ENCODE measurements around the gene NBPF1. TPM values are rescaled to one million over a fixed set of nuclear protein-coding genes. Genes with fewer than 3 reads are reported as not detected.
"Not testable (repeated sequence)": the region's sequence is repeated elsewhere in the genome, so short reads cannot be mapped to it uniquely, and the experiment has no call there.

NBPF1 gene
- total RNA-seq, 1 donor from 2014 or later = 41.8 TPM

GRCh38 chr1:16591845-16592244 lies 21.5 kb downstream of the NBPF1 start:
- not testable (repeated sequence) for H3K27ac Mint-ChIP-seq (ENCODE audit: unreplicated experiment); DNase-seq (ENCODE audit: low spot score); H3K36me3 Mint-ChIP-seq (ENCODE audit: low read depth, unreplicated experiment); H3K27me3 Mint-ChIP-seq (ENCODE audit: unreplicated experiment); H3K4me3 Mint-ChIP-seq (ENCODE audit: unreplicated experiment); H3K4me1 Mint-ChIP-seq (ENCODE audit: unreplicated experiment); H3K9me3 Mint-ChIP-seq (ENCODE audit: unreplicated experiment)
- peak; percentile 21 for TF ChIP-seq CTCF (IDR thresholded peaks at IDR 0.05; ENCODE audit: unreplicated experiment)

- not testable (repeated sequence) for H3K4me1 Mint-ChIP-seq (ENCODE audit: unreplicated experiment); DNase-seq (ENCODE audit: low spot score); H3K36me3 Mint-ChIP-seq (ENCODE audit: low read depth, unreplicated experiment); H3K27me3 Mint-ChIP-seq (ENCODE audit: unreplicated experiment); H3K4me3 Mint-ChIP-seq (ENCODE audit: unreplicated experiment); H3K27ac Mint-ChIP-seq (ENCODE audit: unreplicated experiment); H3K9me3 Mint-ChIP-seq (ENCODE audit: unreplicated experiment)
These were observed 25.3 kb downstream of the NBPF1 start for GRCh38 chr1:16588081-16588480.

- H3K27me3 Mint-ChIP-seq (ENCODE audit: unreplicated experiment); H3K4me1 Mint-ChIP-seq (ENCODE audit: unreplicated experiment); DNase-seq (ENCODE audit: low spot score); H3K4me3 Mint-ChIP-seq (ENCODE audit: unreplicated experiment); H3K27ac Mint-ChIP-seq (ENCODE audit: unreplicated experiment); H3K36me3 Mint-ChIP-seq (ENCODE audit: low read depth, unreplicated experiment); H3K9me3 Mint-ChIP-seq (ENCODE audit: unreplicated experiment): not testable (repeated sequence)
These were observed 25.7 kb downstream of the NBPF1 start for GRCh38 chr1:16587639-16588038.

GRCh38 chr1:16565324-16565723 lies 48.0 kb downstream of the NBPF1 start:
- H3K9me3 Mint-ChIP-seq (ENCODE audit: unreplicated experiment); H3K36me3 Mint-ChIP-seq (ENCODE audit: low read depth, unreplicated experiment); DNase-seq (ENCODE audit: low spot score); H3K4me1 Mint-ChIP-seq (ENCODE audit: unreplicated experiment); H3K4me3 Mint-ChIP-seq (ENCODE audit: unreplicated experiment); H3K27ac Mint-ChIP-seq (ENCODE audit: unreplicated experiment); H3K27me3 Mint-ChIP-seq (ENCODE audit: unreplicated experiment): not testable (repeated sequence)

- H3K27me3 Mint-ChIP-seq (ENCODE audit: unreplicated experiment); H3K4me1 Mint-ChIP-seq (ENCODE audit: unreplicated experiment); H3K9me3 Mint-ChIP-seq (ENCODE audit: unreplicated experiment); DNase-seq (ENCODE audit: low spot score); H3K27ac Mint-ChIP-seq (ENCODE audit: unreplicated experiment); H3K4me3 Mint-ChIP-seq (ENCODE audit: unreplicated experiment); H3K36me3 Mint-ChIP-seq (ENCODE audit: low read depth, unreplicated experiment): not testable (repeated sequence)
These were observed 52.3 kb downstream of the NBPF1 start for GRCh38 chr1:16561035-16561434.

GRCh38 chr1:16560498-16560897 lies 52.9 kb downstream of the NBPF1 start:
- not testable (repeated sequence) for DNase-seq (ENCODE audit: low spot score); H3K36me3 Mint-ChIP-seq (ENCODE audit: low read depth, unreplicated experiment); H3K9me3 Mint-ChIP-seq (ENCODE audit: unreplicated experiment); H3K4me1 Mint-ChIP-seq (ENCODE audit: unreplicated experiment); H3K4me3 Mint-ChIP-seq (ENCODE audit: unreplicated experiment); H3K27ac Mint-ChIP-seq (ENCODE audit: unreplicated experiment); H3K27me3 Mint-ChIP-seq (ENCODE audit: unreplicated experiment)

GRCh38 chr1:16559688-16560087 lies 53.7 kb downstream of the NBPF1 start:
- not testable (repeated sequence) for H3K9me3 Mint-ChIP-seq (ENCODE audit: unreplicated experiment); H3K27ac Mint-ChIP-seq (ENCODE audit: unreplicated experiment); H3K4me1 Mint-ChIP-seq (ENCODE audit: unreplicated experiment); H3K27me3 Mint-ChIP-seq (ENCODE audit: unreplicated experiment); DNase-seq (ENCODE audit: low spot score); H3K4me3 Mint-ChIP-seq (ENCODE audit: unreplicated experiment); H3K36me3 Mint-ChIP-seq (ENCODE audit: low read depth, unreplicated experiment)

- not testable (repeated sequence) for H3K9me3 Mint-ChIP-seq (ENCODE audit: unreplicated experiment); H3K27me3 Mint-ChIP-seq (ENCODE audit: unreplicated experiment); H3K4me1 Mint-ChIP-seq (ENCODE audit: unreplicated experiment); DNase-seq (ENCODE audit: low spot score); H3K36me3 Mint-ChIP-seq (ENCODE audit: low read depth, unreplicated experiment); H3K27ac Mint-ChIP-seq (ENCODE audit: unreplicated experiment); H3K4me3 Mint-ChIP-seq (ENCODE audit: unreplicated experiment)
These were observed 56.3 kb downstream of the NBPF1 start for GRCh38 chr1:16557034-16557433.

GRCh38 chr1:16553244-16553643 lies 60.1 kb downstream of the NBPF1 start:
- H3K4me3 Mint-ChIP-seq (ENCODE audit: unreplicated experiment); DNase-seq (ENCODE audit: low spot score); H3K9me3 Mint-ChIP-seq (ENCODE audit: unreplicated experiment); H3K4me1 Mint-ChIP-seq (ENCODE audit: unreplicated experiment); H3K27ac Mint-ChIP-seq (ENCODE audit: unreplicated experiment); H3K36me3 Mint-ChIP-seq (ENCODE audit: low read depth, unreplicated experiment); H3K27me3 Mint-ChIP-seq (ENCODE audit: unreplicated experiment): not testable (repeated sequence)

- DNase-seq (ENCODE audit: low spot score); H3K36me3 Mint-ChIP-seq (ENCODE audit: low read depth, unreplicated experiment); H3K4me1 Mint-ChIP-seq (ENCODE audit: unreplicated experiment); H3K27me3 Mint-ChIP-seq (ENCODE audit: unreplicated experiment); H3K9me3 Mint-ChIP-seq (ENCODE audit: unreplicated experiment); H3K27ac Mint-ChIP-seq (ENCODE audit: unreplicated experiment); H3K4me3 Mint-ChIP-seq (ENCODE audit: unreplicated experiment): not testable (repeated sequence)
These were observed 63.0 kb downstream of the NBPF1 start for GRCh38 chr1:16550212-16550918.

- not testable (repeated sequence) for H3K27ac Mint-ChIP-seq (ENCODE audit: unreplicated experiment); H3K4me3 Mint-ChIP-seq (ENCODE audit: unreplicated experiment); H3K27me3 Mint-ChIP-seq (ENCODE audit: unreplicated experiment); H3K9me3 Mint-ChIP-seq (ENCODE audit: unreplicated experiment); H3K4me1 Mint-ChIP-seq (ENCODE audit: unreplicated experiment); H3K36me3 Mint-ChIP-seq (ENCODE audit: low read depth, unreplicated experiment); DNase-seq (ENCODE audit: low spot score)
These were observed 63.8 kb downstream of the NBPF1 start for GRCh38 chr1:16549545-16549944.
